Esophagus squamous epithelium (tissue), 4 donors: ENCODE results near the gene GTF3C4.

Source experiments
- CTCF ChIP-seq, 6 experiments: fragments of 450-650 bp in 4 of 6; fragments of 200-600 bp in 2 of 6; sonication (generic) in 2 of 6; IDR thresholded peaks; one replicate each; pipeline ENCODE4 v1.5.1; 2016 to 2019; ENCODE audit warnings: antibody characterized with exemption in 6 of 6, mild to moderate bottlenecking in 4 of 6, moderate library complexity in 4 of 6
- POLR2A ChIP-seq, 4 donors: fragments of 450-650 bp; IDR thresholded peaks; one replicate each; pipeline ENCODE4 v1.6.1; 2017; ENCODE audit warnings: antibody characterized with exemption in 4 of 4, mild to moderate bottlenecking in 4 of 4, moderate library complexity in 3 of 4

GRCh38 chr9:132699956-132700355 lies 29.7 kb downstream of the GTF3C4 start:
- TF ChIP-seq CTCF (IDR thresholded peaks at IDR 0.05) (no peak), POLR2A (IDR thresholded peaks at IDR 0.05) (no peak)
